Left lung (tissue), 10 donors: ENCODE data around the gene PSMD13. TPM values are rescaled to one million over a fixed set of nuclear protein-coding genes. Genes with fewer than 3 reads are reported as not detected.

Experiments
- ATAC-seq: fragments of 200-7000 bp; cut with Tn5 transposase; one replicate; pipeline ENCODE4 v1.9.1; 2020; ENCODE audit warnings: moderate library complexity
- DNase-seq, 4 donors: peaks; one replicate each; pipeline ENCODE4 v3.0.0-alpha.2; 2013 to 2020
- H3K27ac ChIP-seq, 2 donors: fragments of 200-600 bp; sonication (generic) in 1 of 2; one replicate each; pipeline versions ENCODE4 v1.5.0 to v1.8.0; 2020 to 2021
- H3K27me3 ChIP-seq, 2 donors: fragments of 200-600 bp; sonication (generic) in 1 of 2; one replicate each; pipeline versions ENCODE4 v1.5.0 to v1.8.0; 2020 to 2021
- H3K36me3 ChIP-seq, 2 donors: fragments of 200-600 bp; sonication (generic) in 1 of 2; one replicate each; pipeline versions ENCODE4 v1.5.0 to v1.8.0; 2020 to 2021
- H3K4me1 ChIP-seq, 2 donors: fragments of 200-600 bp; one replicate each; pipeline ENCODE4 v1.8.0; 2021
- H3K4me3 ChIP-seq, 2 donors: fragments of 200-600 bp; sonication (generic) in 1 of 2; one replicate each; pipeline versions ENCODE4 v1.5.0 to v1.8.0; 2020 to 2021; ENCODE audit warnings: mild to moderate bottlenecking in 1 of 2
- H3K9me3 ChIP-seq, 2 donors: fragments of 200-600 bp; sonication (generic) in 1 of 2; one replicate each; pipeline versions ENCODE4 v1.5.0 to v1.8.0; 2020 to 2021
- CTCF ChIP-seq, 2 donors: fragments of 200-600 bp; sonication (generic) in 1 of 2; IDR thresholded peaks; one replicate each; pipeline versions ENCODE4 v1.5.0 to v1.8.0; 2021; ENCODE audit warnings: antibody characterized with exemption in 2 of 2
- intact Hi-C, 2 donors: fragments of 100-400 bp; cut with DNase I; formaldehyde crosslinking; loops; one replicate each; pipeline versions ENCODE4 v1.11.2 to v1.14.2; 2022
- polyA plus RNA-seq, 6 donors: library from polyadenylated mRNA; unstranded; fragments of 120-200 nt; gene quantifications; one replicate each; pipeline ENCODE4 v1.2.1, GENCODE V29; 2013; ENCODE audit not compliant: insufficient read length in 6 of 6
- total RNA-seq, 2 donors: library from RNA; stranded (reverse); fragmentation: NEBNext Ultra II Directional; extraction: Animal tissue kit (Norgen Biotek cat#: 25700); gene quantifications; one replicate each; pipeline ENCODE4 v1.2.1, GENCODE V29; 2021
- donor health status: DM: no; HTN: yes; CAD: no.
- donor health status: DM: no; HTN: no; CAD: no.

The PSMD13 gene
- total and polyA plus RNA-seq, 8 donors: 78.0 to 157 (median 147) TPM

- ATAC-seq (no peak), DNase-seq (peak in 2 of 4 donors; percentile 26 to 74)
- no peak overlapping the region for H3K27ac ChIP-seq
- intact Hi-C loops: no loop called here
- peaks cover 0 to 37% of the 10 kb centered on the region in 2 donors for H3K36me3 ChIP-seq
- H3K9me3 ChIP-seq: no peaks in the 10 kb centered on the region
- peaks cover 7 to 55% of the 10 kb centered on the region in 2 donors for H3K27me3 ChIP-seq
- H3K4me3 ChIP-seq: no peak overlapping the region
- peaks cover 0 to 16% of the 10 kb centered on the region in 2 donors for H3K4me1 ChIP-seq
- TF ChIP-seq CTCF (IDR thresholded peaks at IDR 0.05): no peak
Observed at GRCh38 chr11:297051-297585, 60.3 kb downstream of the PSMD13 start.

GRCh38 chr11:297586-298405, 61.0 kb downstream of the PSMD13 start:
- peaks cover 0 to 30% of the 10 kb centered on the region in 2 donors for H3K36me3 ChIP-seq
- peaks cover 0 to 16% of the 10 kb centered on the region in 2 donors for H3K4me1 ChIP-seq
- TF ChIP-seq CTCF (IDR thresholded peaks at IDR 0.05): no peak
- peak in 2 of 4 donors; percentile 38 to 63 for DNase-seq
- intact Hi-C loops: no loop called here
- no peak overlapping the region for H3K4me3 ChIP-seq
- H3K27me3 ChIP-seq: peaks cover 7 to 55% of the 10 kb centered on the region in 2 donors
- no peaks in the 10 kb centered on the region for H3K9me3 ChIP-seq
- H3K27ac ChIP-seq: no peak overlapping the region
- peak; percentile 23 for ATAC-seq

- intact Hi-C loops: no loop called here
Observed at GRCh38 chr11:298406-299065, 61.8 kb downstream of the PSMD13 start.

GRCh38 chr11:299081-299891, 62.5 kb downstream of the PSMD13 start, which contains the start of gene IFITM5:
IFITM5 (minus strand) TSS chr11:299526; CDS start chr11:299490, 36 bp downstream.
- Histone ChIP-seq H3K27ac (no peak within 1 kb of the TSS), H3K36me3 (peaks cover 0 to 15% of the 10 kb centered on the region in 2 donors), H3K4me3 (no peak within 1 kb of the TSS), H3K4me1 (peaks cover 0 to 17% of the 10 kb centered on the region in 2 donors), H3K27me3 (peaks cover 7 to 55% of the 10 kb centered on the region in 2 donors), H3K9me3 (no peaks in the 10 kb centered on the region)
- intact Hi-C loops: no loop called here
- ATAC-seq (no peak), DNase-seq (peak in 1 of 4 donors; percentile 60)
- no peak for TF ChIP-seq CTCF (IDR thresholded peaks at IDR 0.05)

More at GRCh38 chr11:298406-299065, 61.8 kb downstream of the PSMD13 start:
- no peak overlapping the region for H3K4me3 ChIP-seq
- no peak for TF ChIP-seq CTCF (IDR thresholded peaks at IDR 0.05)
- DNase-seq (peak in 2 of 4 donors; percentile 32 to 72), ATAC-seq (no peak)
- peaks cover 0 to 16% of the 10 kb centered on the region in 2 donors for H3K4me1 ChIP-seq
- H3K36me3 ChIP-seq: peaks cover 0 to 23% of the 10 kb centered on the region in 2 donors
- peaks cover 7 to 55% of the 10 kb centered on the region in 2 donors for H3K27me3 ChIP-seq
- no peaks in the 10 kb centered on the region for H3K9me3 ChIP-seq
- H3K27ac ChIP-seq: no peak overlapping the region
